ENCODE data around the gene TSEN34.

The TSEN34 gene

GRCh38 chr19:54196536-54196935 is 5.4 kb downstream of the TSEN34 start:
- no peak for TF ChIP-seq CTCF (IDR thresholded peaks at IDR 0.05; ENCODE audit: poor library complexity, severe bottlenecking)
- H3K9me3 ChIP-seq (ENCODE audit: severe bottlenecking) = no peaks in the 10 kb centered on the region
- DNase-seq (ENCODE audit: low spot score) (no peak), ATAC-seq (ENCODE audit: low read depth) (no peak)
- no peak overlapping the region for H3K4me3 ChIP-seq (ENCODE audit: severe bottlenecking)
- no peaks in the 10 kb centered on the region for H3K4me1 ChIP-seq (ENCODE audit: insufficient read depth, poor library complexity, severe bottlenecking)
- H3K27ac ChIP-seq (ENCODE audit: poor library complexity, severe bottlenecking) = no peak overlapping the region
- H3K27me3 ChIP-seq (ENCODE audit: insufficient read depth, poor library complexity, severe bottlenecking) = no peaks in the 10 kb centered on the region
- H3K36me3 ChIP-seq (ENCODE audit: low read depth) = peaks cover 27% of the 10 kb centered on the region

DNA sequence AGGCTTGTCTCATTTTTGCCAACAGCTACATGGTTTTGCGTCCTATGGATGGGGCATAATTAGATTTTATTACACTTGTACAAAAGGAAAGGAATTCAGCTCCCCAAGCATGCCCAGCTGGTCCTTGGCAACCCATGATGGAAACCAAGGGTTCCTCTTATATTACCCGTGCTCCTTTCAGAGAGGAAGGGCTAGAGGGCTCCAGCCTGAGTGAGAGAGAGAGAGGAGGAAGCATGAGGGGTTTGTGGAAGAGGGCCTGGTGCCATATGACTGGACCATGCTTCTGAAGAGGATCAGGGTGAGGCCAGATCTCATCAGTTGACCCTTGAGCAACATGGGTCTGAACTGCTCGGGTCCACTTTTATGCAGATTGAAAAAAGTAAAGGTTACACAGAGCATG is 6.0 kb downstream of the TSEN34 start:
- no peak for TF ChIP-seq CTCF (IDR thresholded peaks at IDR 0.05; ENCODE audit: poor library complexity, severe bottlenecking)
- H3K36me3 ChIP-seq (ENCODE audit: low read depth) = peaks cover 32% of the 10 kb centered on the region

DNA sequence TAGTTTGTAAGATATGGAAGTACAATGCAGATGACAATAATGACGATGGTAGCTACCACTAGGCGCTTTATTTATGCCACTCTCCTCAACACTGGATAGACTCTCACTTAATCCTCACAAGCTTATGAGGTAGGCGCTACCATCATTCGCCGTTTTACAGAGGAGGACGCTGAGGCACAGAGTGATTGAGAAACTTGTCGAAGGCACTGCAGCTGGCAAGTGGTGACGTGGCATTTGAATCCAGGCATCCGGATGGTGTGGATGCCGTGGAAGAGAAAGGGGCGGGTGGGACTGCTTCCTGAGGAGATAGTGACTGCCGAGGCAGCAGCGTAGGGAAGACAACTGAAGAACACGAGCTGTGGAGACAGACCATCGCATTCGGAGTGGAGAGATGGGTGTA is 8.3 kb downstream of the TSEN34 start:
- ATAC-seq (ENCODE audit: low read depth) (no peak), DNase-seq (ENCODE audit: low spot score) (no peak)
- Histone ChIP-seq H3K36me3 (ENCODE audit: low read depth) (peaks cover 42% of the 10 kb centered on the region), H3K4me1 (ENCODE audit: insufficient read depth, poor library complexity, severe bottlenecking) (peaks cover 21% of the 10 kb centered on the region), H3K27me3 (ENCODE audit: insufficient read depth, poor library complexity, severe bottlenecking) (no peaks in the 10 kb centered on the region), H3K4me3 (ENCODE audit: severe bottlenecking) (no peak overlapping the region), H3K9me3 (ENCODE audit: severe bottlenecking) (no peaks in the 10 kb centered on the region), H3K27ac (ENCODE audit: poor library complexity, severe bottlenecking) (no peak overlapping the region)
- TF ChIP-seq CTCF (IDR thresholded peaks at IDR 0.05; ENCODE audit: poor library complexity, severe bottlenecking) = no peak

More for the DNA sequence above, 6.0 kb downstream of the TSEN34 start:
- H3K4me1 ChIP-seq (ENCODE audit: insufficient read depth, poor library complexity, severe bottlenecking) = peaks cover 3% of the 10 kb centered on the region
- ATAC-seq (ENCODE audit: low read depth) (no peak), DNase-seq (ENCODE audit: low spot score) (no peak)
- no peaks in the 10 kb centered on the region for H3K27me3 ChIP-seq (ENCODE audit: insufficient read depth, poor library complexity, severe bottlenecking)
- no peak overlapping the region for H3K4me3 ChIP-seq (ENCODE audit: severe bottlenecking)
- H3K27ac ChIP-seq (ENCODE audit: poor library complexity, severe bottlenecking) = no peak overlapping the region
- H3K9me3 ChIP-seq (ENCODE audit: severe bottlenecking) = no peaks in the 10 kb centered on the region

DNA sequence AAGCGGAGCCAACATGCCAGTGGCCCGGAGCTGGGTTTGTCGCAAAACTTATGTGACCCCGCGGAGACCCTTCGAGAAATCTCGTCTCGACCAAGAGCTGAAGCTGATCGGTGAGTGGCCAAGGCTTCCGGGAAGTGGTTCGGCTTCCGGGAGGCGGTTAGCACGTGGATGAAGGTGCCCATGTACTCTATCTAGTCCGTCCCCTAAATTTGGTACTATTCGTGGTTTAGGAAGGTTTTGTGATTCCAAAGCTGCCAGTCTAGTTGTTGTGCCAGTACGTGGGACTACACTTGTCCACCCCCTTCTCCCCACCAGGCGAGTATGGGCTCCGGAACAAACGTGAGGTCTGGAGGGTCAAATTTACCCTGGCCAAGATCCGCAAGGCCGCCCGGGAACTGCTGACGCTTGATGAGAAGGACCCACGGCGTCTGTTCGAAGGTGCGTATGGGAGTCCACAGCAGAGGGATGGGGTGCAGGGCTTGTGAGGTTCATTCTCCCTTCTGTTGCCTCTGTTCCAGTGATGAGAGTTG is 10.1 kb downstream of the TSEN34 start:
- no peaks in the 10 kb centered on the region for H3K9me3 ChIP-seq (ENCODE audit: severe bottlenecking)
- H3K4me3 ChIP-seq (ENCODE audit: severe bottlenecking) = peak overlapping the region; percentile 91
- ATAC-seq (ENCODE audit: low read depth) = no peak
- no peak for TF ChIP-seq CTCF (IDR thresholded peaks at IDR 0.05; ENCODE audit: poor library complexity, severe bottlenecking)
- H3K4me1 ChIP-seq (ENCODE audit: insufficient read depth, poor library complexity, severe bottlenecking) = peaks cover 27% of the 10 kb centered on the region
- peaks cover 55% of the 10 kb centered on the region for H3K36me3 ChIP-seq (ENCODE audit: low read depth)
- peak overlapping the region; percentile 74 for H3K27ac ChIP-seq (ENCODE audit: poor library complexity, severe bottlenecking)
- H3K27me3 ChIP-seq (ENCODE audit: insufficient read depth, poor library complexity, severe bottlenecking) = no peaks in the 10 kb centered on the region
- DNase-seq (ENCODE audit: low spot score) = no peak

- ATAC-seq (ENCODE audit: low read depth) (no peak), DNase-seq (ENCODE audit: low spot score) (no peak)
- peak overlapping the region; percentile 74 for H3K27ac ChIP-seq (ENCODE audit: poor library complexity, severe bottlenecking)
- no peaks in the 10 kb centered on the region for H3K27me3 ChIP-seq (ENCODE audit: insufficient read depth, poor library complexity, severe bottlenecking)
- H3K4me3 ChIP-seq (ENCODE audit: severe bottlenecking) = peak overlapping the region; percentile 91
- peaks cover 27% of the 10 kb centered on the region for H3K4me1 ChIP-seq (ENCODE audit: insufficient read depth, poor library complexity, severe bottlenecking)
- no peak for TF ChIP-seq CTCF (IDR thresholded peaks at IDR 0.05; ENCODE audit: poor library complexity, severe bottlenecking)
- no peaks in the 10 kb centered on the region for H3K9me3 ChIP-seq (ENCODE audit: severe bottlenecking)
- H3K36me3 ChIP-seq (ENCODE audit: low read depth) = peaks cover 63% of the 10 kb centered on the region
Observed at GRCh38 chr19:54201980-54202379, 10.9 kb downstream of the TSEN34 start.

Data from RWPE2 (cell line).